Heart left ventricle (tissue), 13 donors: Measurements from ENCODE around the gene NIPBL.
"Not testable (repeated sequence)": the region's sequence is repeated elsewhere in the genome, so short reads cannot be mapped to it uniquely, and the experiment has no call there.

ENCODE experiments used
- POLR2A ChIP-seq, 2 donors: fragments of 450-650 bp; IDR thresholded peaks; one replicate each; pipeline ENCODE4 v1.6.1; 2017; ENCODE audit warnings: antibody characterized with exemption in 2 of 2, mild to moderate bottlenecking in 2 of 2, moderate library complexity in 2 of 2
- TF ChIP-seq, protein P1 (sequence below), 12 donors: fragments of 200-600 bp; sonication (generic) in 4 of 12; IDR thresholded peaks; one replicate each; pipeline versions ENCODE4 v1.5.0 to v1.8.0; 2018 to 2022; ENCODE audit warnings: antibody characterized with exemption in 12 of 12, mild to moderate bottlenecking in 5 of 12
- donor health status: ischemic (EF 13 %, LVEDD 7.1; RV severe dilation, severe dysfunction).
- donor health status: DM: no; HTN: yes; CAD: no.
- donor health status: DM: no; HTN: no; CAD: no.
- donor health status: ischemic (EF 25% LVEDD 6.9; RV normal size, moderate dysfunction).
- donor health status: ischemic (EF 25% LVEDD 5.7; RV mildly dilated, moderate dysfunction).
- donor health status: ischemic (EF 35%, LVEDD 5.7; RV mildly dilated, moderate dysfunction).
- donor health status: nonischemic (EF 11% LVEDD 7.7; RV severe dilation, severe dysfunction).
- donor health status: DM: yes; HTN: yes; CAD: no.
- donor health status: PGD.
- donor health status: ischemic (EF 29% LVEDD 5.4; RV normal size, mild dysfunction).
- donor health status: nonischemic (EF 23%, LVEDD 6.1; RV moderate dilation, normal function).

DNA sequence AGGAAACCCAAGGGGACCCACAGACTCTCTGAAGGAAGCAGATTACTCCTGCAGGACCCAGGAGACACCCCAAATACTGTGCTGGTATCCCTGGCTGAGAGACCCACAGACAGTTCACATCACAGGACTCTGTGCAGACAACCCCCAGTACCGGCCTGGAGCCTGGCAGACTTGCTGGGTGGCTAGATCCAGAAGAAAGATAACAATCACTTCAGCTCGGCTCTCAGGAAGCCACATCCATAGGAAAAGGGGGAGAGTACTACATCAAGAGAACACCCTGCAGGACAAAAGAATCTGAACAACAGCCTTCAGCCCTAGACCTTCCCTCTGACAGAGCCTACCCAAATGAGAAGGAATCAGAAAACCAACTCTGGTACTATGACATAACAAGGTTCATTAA lies 206.4 kb downstream of the NIPBL start:
- TF ChIP-seq, protein P1, sequence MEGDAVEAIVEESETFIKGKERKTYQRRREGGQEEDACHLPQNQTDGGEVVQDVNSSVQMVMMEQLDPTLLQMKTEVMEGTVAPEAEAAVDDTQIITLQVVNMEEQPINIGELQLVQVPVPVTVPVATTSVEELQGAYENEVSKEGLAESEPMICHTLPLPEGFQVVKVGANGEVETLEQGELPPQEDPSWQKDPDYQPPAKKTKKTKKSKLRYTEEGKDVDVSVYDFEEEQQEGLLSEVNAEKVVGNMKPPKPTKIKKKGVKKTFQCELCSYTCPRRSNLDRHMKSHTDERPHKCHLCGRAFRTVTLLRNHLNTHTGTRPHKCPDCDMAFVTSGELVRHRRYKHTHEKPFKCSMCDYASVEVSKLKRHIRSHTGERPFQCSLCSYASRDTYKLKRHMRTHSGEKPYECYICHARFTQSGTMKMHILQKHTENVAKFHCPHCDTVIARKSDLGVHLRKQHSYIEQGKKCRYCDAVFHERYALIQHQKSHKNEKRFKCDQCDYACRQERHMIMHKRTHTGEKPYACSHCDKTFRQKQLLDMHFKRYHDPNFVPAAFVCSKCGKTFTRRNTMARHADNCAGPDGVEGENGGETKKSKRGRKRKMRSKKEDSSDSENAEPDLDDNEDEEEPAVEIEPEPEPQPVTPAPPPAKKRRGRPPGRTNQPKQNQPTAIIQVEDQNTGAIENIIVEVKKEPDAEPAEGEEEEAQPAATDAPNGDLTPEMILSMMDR (IDR thresholded peaks at IDR 0.05), result not testable (repeated sequence)
- not testable (repeated sequence) for TF ChIP-seq POLR2A (IDR thresholded peaks at IDR 0.05)
